ENCODE results near the gene CCDC74B. TPM values are rescaled to one million over a fixed set of nuclear protein-coding genes. Genes with fewer than 3 reads are reported as not detected.
A peak's percentile ranks its signal among the peaks of the same experiment; 100 is the strongest.
"Not testable (repeated sequence)": the region's sequence is repeated elsewhere in the genome, so short reads cannot be mapped to it uniquely, and the experiment has no call there.

Gene CCDC74B
- polyA plus RNA-seq, 3 donors = not detected

DNA sequence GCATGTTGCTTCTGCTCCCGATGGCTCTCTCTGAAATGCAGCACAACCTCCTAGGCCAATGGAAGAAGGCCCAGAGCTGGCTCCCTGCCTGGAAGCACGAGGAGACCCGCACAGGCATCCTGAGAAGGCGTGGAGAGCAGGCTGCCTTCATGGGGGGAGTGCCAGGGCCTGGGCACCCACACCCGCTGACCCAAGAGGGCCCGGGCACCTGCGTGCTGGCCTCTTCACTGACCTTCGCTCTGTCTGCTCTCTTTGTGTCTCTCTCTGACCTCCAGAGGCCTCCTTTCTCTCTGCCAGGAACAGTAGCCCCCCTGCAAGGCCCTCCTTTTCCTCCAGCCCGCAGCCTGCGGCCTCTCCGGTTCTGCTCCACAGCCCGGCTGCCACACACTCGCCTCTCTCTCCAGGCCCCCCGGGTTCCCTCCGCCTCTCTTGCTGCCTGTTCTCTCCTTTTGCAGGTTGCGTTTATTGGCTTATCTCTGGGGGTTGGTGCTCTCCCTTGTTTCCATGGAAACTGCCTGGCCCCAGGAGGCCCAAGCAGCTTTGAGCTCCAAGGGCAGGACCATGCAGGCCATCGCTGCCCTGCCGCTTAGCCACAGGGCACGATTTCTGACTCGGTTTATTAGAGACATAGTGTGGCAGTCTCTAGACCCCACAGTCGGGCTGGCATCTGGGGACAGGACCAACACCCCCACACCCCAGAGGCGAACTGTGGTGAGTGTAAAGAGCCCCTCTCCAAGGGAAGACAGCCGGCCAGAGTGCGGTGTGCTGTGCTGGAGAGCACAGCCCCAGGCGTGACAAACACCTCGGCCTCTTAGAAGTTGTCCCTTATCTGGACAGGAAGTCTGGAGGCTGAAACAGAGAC, 38.8 kb upstream of the CCDC74B start:
- no peak overlapping the region for H3K4me2 ChIP-seq (replicated peaks; ENCODE audit: extremely low read depth, low read length, poor library complexity, severe bottlenecking)
- H3K36me3 ChIP-seq (replicated peaks in 1 of 2; ENCODE audit: control insufficient read depth in 1 of 2, insufficient read depth in 2 of 2, low read length in 2 of 2) = no peaks in the 10 kb centered on the region
- no peaks in the 10 kb centered on the region for H4K20me1 ChIP-seq (ENCODE audit: insufficient read depth, low read length)
- peak overlapping the region in 1 of 3 experiments; percentile 90 for H3K4me3 ChIP-seq (replicated peaks in 1 of 3; ENCODE audit: low read depth in 2 of 3, low read length in 3 of 3)
- H3K27me3 Mint-ChIP-seq (ENCODE audit: low read depth in 3 of 3) = no peaks in the 10 kb centered on the region
- WGBS (ENCODE audit: insufficient coverage) = 95% methylated on average over 19 of the region's 26 CpGs
- H2AFZ ChIP-seq (ENCODE audit: insufficient read depth, low read depth, low read length, poor library complexity, severe bottlenecking) = no peak overlapping the region
- no peaks in the 10 kb centered on the region for H3K9me3 Mint-ChIP-seq
- H3K27ac Mint-ChIP-seq = peak overlapping the region in 3 of 7 donors; percentile 33 to 64 (median 40)
- H3K9me3 ChIP-seq (replicated peaks in 1 of 2; ENCODE audit: control insufficient read depth in 1 of 2, insufficient read depth in 1 of 2, low read length in 2 of 2) = no peaks in the 10 kb centered on the region
- peaks cover 54% of the 10 kb centered on the region for H3K79me2 ChIP-seq (ENCODE audit: insufficient read depth, low read length)
- peaks cover 0 to 16% of the 10 kb centered on the region in 2 donors for H3K36me3 Mint-ChIP-seq
- TF ChIP-seq, protein P1, sequence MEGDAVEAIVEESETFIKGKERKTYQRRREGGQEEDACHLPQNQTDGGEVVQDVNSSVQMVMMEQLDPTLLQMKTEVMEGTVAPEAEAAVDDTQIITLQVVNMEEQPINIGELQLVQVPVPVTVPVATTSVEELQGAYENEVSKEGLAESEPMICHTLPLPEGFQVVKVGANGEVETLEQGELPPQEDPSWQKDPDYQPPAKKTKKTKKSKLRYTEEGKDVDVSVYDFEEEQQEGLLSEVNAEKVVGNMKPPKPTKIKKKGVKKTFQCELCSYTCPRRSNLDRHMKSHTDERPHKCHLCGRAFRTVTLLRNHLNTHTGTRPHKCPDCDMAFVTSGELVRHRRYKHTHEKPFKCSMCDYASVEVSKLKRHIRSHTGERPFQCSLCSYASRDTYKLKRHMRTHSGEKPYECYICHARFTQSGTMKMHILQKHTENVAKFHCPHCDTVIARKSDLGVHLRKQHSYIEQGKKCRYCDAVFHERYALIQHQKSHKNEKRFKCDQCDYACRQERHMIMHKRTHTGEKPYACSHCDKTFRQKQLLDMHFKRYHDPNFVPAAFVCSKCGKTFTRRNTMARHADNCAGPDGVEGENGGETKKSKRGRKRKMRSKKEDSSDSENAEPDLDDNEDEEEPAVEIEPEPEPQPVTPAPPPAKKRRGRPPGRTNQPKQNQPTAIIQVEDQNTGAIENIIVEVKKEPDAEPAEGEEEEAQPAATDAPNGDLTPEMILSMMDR (IDR thresholded peaks at IDR 0.05) = no peak
- H3K4me1 ChIP-seq (ENCODE audit: control insufficient read depth in 1 of 2, insufficient read depth in 2 of 2, low read length in 2 of 2) = peaks cover 17 to 25% of the 10 kb centered on the region in 2 donors
- no peaks in the 10 kb centered on the region for H3K27me3 ChIP-seq (ENCODE audit: control insufficient read depth in 2 of 2, insufficient read depth in 2 of 2, low read length in 2 of 2)
- H3K4me1 Mint-ChIP-seq = peaks cover 21% of the 10 kb centered on the region
- no peak for DNase-seq
- intact Hi-C loops (cut with micrococcal nuclease) = loop anchor here in 1 of 2 donors (10.0 kb wide), 1 partner anchor 309 kb away; no protein-coding TSS in a partner anchor
- no peak overlapping the region for H3K9ac ChIP-seq (ENCODE audit: insufficient read depth, low read length, poor library complexity, severe bottlenecking)
- H3K4me3 Mint-ChIP-seq = no peak overlapping the region
- peak overlapping the region in 1 of 2 donors; percentile 41 for H3K27ac ChIP-seq (ENCODE audit: low read depth in 1 of 2, low read length in 2 of 2)

DNA sequence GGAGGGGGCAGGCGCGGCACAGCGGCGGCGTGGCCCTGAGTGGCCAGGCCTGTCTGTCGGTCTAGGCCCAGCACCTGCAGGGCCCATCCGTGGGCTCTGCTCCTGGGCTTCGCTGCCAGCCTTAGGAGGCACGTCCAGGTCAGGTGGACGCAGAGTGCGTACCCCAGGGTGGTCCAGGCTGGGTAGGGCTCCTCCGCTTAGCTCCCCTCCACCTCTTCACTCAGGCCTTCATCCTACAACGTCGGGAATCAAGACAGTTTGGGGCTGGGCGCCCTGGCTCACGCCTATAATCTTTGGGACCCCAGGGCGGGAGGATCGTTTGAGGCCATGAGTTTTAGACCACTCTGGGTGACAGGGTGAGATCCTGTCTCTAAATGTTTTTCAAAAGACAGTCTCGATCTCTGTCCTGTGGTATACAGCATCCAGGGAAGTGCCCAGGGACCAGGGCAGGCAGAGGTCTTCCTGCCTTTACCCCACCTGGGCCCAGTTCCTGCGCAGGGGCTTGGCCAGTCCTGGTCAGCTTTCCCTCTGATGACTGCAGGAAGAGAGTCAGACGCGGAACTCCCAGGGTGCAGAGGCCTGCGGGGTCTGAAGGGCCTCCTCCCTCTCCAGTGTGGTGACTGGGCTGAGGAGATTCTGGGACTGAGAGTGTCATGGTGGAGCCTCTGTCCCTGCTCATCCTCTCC, 38.1 kb upstream of the CCDC74B start:
- Mint-ChIP-seq H3K27ac (peak overlapping the region in 4 of 7 donors; percentile 21 to 40 (median 29)), H3K4me1 (peaks cover 21% of the 10 kb centered on the region), H3K4me3 (peak overlapping the region; percentile 48 to 68)
- Histone ChIP-seq H3K4me3 (replicated peaks in 1 of 3; ENCODE audit: low read depth in 2 of 3, low read length in 3 of 3) (peak overlapping the region in 2 of 3 experiments; percentile 23 to 90), H3K4me1 (ENCODE audit: control insufficient read depth in 1 of 2, insufficient read depth in 2 of 2, low read length in 2 of 2) (peaks cover 17 to 25% of the 10 kb centered on the region in 2 donors), H3K4me2 (replicated peaks; ENCODE audit: extremely low read depth, low read length, poor library complexity, severe bottlenecking) (peak overlapping the region; percentile 59), H3K79me2 (ENCODE audit: insufficient read depth, low read length) (peaks cover 61% of the 10 kb centered on the region), H3K27ac (ENCODE audit: low read depth in 1 of 2, low read length in 2 of 2) (peak overlapping the region in 1 of 2 donors; percentile 28), H2AFZ (ENCODE audit: insufficient read depth, low read depth, low read length, poor library complexity, severe bottlenecking) (peak overlapping the region; percentile 53), H3K9ac (ENCODE audit: insufficient read depth, low read length, poor library complexity, severe bottlenecking) (peak overlapping the region; percentile 79)
- 24% methylated on average over 13 of the region's 23 CpGs for WGBS (ENCODE audit: insufficient coverage)
- not testable (repeated sequence) for H4K20me1 ChIP-seq (ENCODE audit: insufficient read depth, low read length); H3K36me3 ChIP-seq (replicated peaks in 1 of 2; ENCODE audit: control insufficient read depth in 1 of 2, insufficient read depth in 2 of 2, low read length in 2 of 2); H3K27me3 Mint-ChIP-seq (ENCODE audit: low read depth in 3 of 3); H3K36me3 Mint-ChIP-seq; H3K9me3 ChIP-seq (replicated peaks in 1 of 2; ENCODE audit: control insufficient read depth in 1 of 2, insufficient read depth in 1 of 2, low read length in 2 of 2); DNase-seq; H3K27me3 ChIP-seq (ENCODE audit: control insufficient read depth in 2 of 2, insufficient read depth in 2 of 2, low read length in 2 of 2); H3K9me3 Mint-ChIP-seq
- intact Hi-C loops (cut with micrococcal nuclease) = loop anchor here in 1 of 2 donors (10.0 kb wide), 1 partner anchor 308 kb away; no protein-coding TSS in a partner anchor
